Naive thymus-derived CD4-positive, alpha-beta T cell (primary cell): Measurements from ENCODE around the gene STOX1. TPM values are rescaled to one million over a fixed set of nuclear protein-coding genes. Genes with fewer than 3 reads are reported as not detected.
"Not testable (repeated sequence)": the region's sequence is repeated elsewhere in the genome, so short reads cannot be mapped to it uniquely, and the experiment has no call there.

Source experiments
- ATAC-seq: fragments of 150-1000 bp; cut with Tn5 transposase; 2 replicates; pipeline ENCODE4 v1.10.0; 2021; ENCODE audit warnings: mild to moderate bottlenecking, moderate library complexity
- CTCF ChIA-PET: fragments of 350-600 bp; sonication (Branson Sonifier 250); formaldehyde crosslinking; loops from one replicate; lab custom pipeline; 2021; ENCODE audit warnings: antibody characterized with exemption; lab: Charles Lee
- POLR2A ChIA-PET: fragments of 350-600 bp; sonication (Branson Sonifier 250); formaldehyde crosslinking; loops from one replicate; lab custom pipeline; 2021; ENCODE audit warnings: antibody characterized with exemption, inconsistent platforms; lab: Charles Lee
- DNase-seq, 9 donors: peaks; one replicate each; pipeline versions ENCODE4 v3.0.0 to v3.0.0-alpha.2; 2020 to 2022; ENCODE audit warnings: mixed read lengths in 1 of 9
- H3K27ac ChIP-seq: one replicate; pipeline ENCODE4 v1.7.0; 2013; ENCODE audit warnings: mild to moderate bottlenecking, low read depth, low read length, moderate library complexity
- H3K27me3 ChIP-seq, 2 donors: one replicate each; pipeline ENCODE4 v1.7.0; 2013; ENCODE audit warnings: low read length in 2 of 2, mild to moderate bottlenecking in 2 of 2, moderate library complexity in 2 of 2; ENCODE audit not compliant: control insufficient read depth in 2 of 2, insufficient read depth in 2 of 2
- H3K36me3 ChIP-seq, 3 experiments: 1 replicate in 2 of 3; 2 replicates in 1 of 3; pipeline ENCODE4 v1.7.0; 2013; ENCODE audit warnings: low read length in 3 of 3, mild to moderate bottlenecking in 3 of 3, moderate library complexity in 1 of 3; ENCODE audit not compliant: insufficient read depth in 3 of 3, control insufficient read depth in 2 of 3
- H3K4me1 ChIP-seq, 2 donors: one replicate each; pipeline ENCODE4 v1.7.0; 2013; ENCODE audit warnings: low read length in 2 of 2, mild to moderate bottlenecking in 2 of 2, moderate library complexity in 1 of 2; ENCODE audit not compliant: control insufficient read depth in 2 of 2, insufficient read depth in 2 of 2
- H3K4me3 ChIP-seq: 2 replicates; pipeline ENCODE4 v1.7.0; 2013; ENCODE audit warnings: mild to moderate bottlenecking, low read length
- H3K9me3 ChIP-seq, 3 experiments: 1 replicate in 2 of 3; 2 replicates in 1 of 3; pipeline ENCODE4 v1.7.0; 2013; ENCODE audit warnings: low read length in 3 of 3; ENCODE audit not compliant: control insufficient read depth in 2 of 3
- H3K27ac Mint-ChIP-seq, 9 donors: one replicate each; pipeline ENCODE4 v1.8.0; 2020 to 2022; ENCODE audit warnings: mixed read lengths in 9 of 9, mild to moderate bottlenecking in 8 of 9, moderate library complexity in 5 of 9, inconsistent platforms in 2 of 9
- H3K27me3 Mint-ChIP-seq, 5 donors: one replicate each; pipeline ENCODE4 v1.8.0; 2021 to 2022; ENCODE audit warnings: mixed read lengths in 5 of 5, mild to moderate bottlenecking in 1 of 5
- H3K36me3 Mint-ChIP-seq, 5 donors: one replicate each; pipeline ENCODE4 v1.8.0; 2020 to 2022; ENCODE audit warnings: mixed read lengths in 5 of 5, mild to moderate bottlenecking in 3 of 5, inconsistent platforms in 1 of 5
- H3K4me1 Mint-ChIP-seq, 7 donors: one replicate each; pipeline ENCODE4 v1.8.0; 2020 to 2022; ENCODE audit warnings: mixed read lengths in 7 of 7, mild to moderate bottlenecking in 3 of 7, inconsistent platforms in 1 of 7
- H3K4me3 Mint-ChIP-seq, 10 donors: one replicate each; pipeline ENCODE4 v1.8.0; 2020 to 2022; ENCODE audit warnings: mild to moderate bottlenecking in 10 of 10, mixed read lengths in 10 of 10, moderate library complexity in 6 of 10, inconsistent platforms in 2 of 10
- H3K9me3 Mint-ChIP-seq, 11 donors: one replicate each; pipeline ENCODE4 v1.8.0; 2020 to 2022; ENCODE audit warnings: mixed read lengths in 11 of 11, mild to moderate bottlenecking in 4 of 11, inconsistent platforms in 1 of 11, moderate library complexity in 1 of 11
- intact Hi-C, 2 donors: fragments of 100-400 bp; cut with micrococcal nuclease; formaldehyde crosslinking; loops; one replicate each; pipeline ENCODE4 v1.15.1; 2023
- polyA plus RNA-seq, 2 donors: library from polyadenylated mRNA; unstranded; fragments of 300-500 nt; fragmentation: Illumina TruSeq; gene quantifications; one replicate each; pipeline ENCODE4 v1.2.3, GENCODE V29; 2021
- total RNA-seq, 6 experiments: library from RNA in 5 of 6; stranded (reverse) in 5 of 6; gene quantifications; 1 replicate in 5 of 6; 2 replicates in 1 of 6; pipeline ENCODE4 v1.2.3 and lab custom pipeline; 2021 to 2026

Gene STOX1
- total and polyA plus RNA-seq, 7 experiments from 2014 or later, result 0.29 to 1.4 (median 0.79) TPM

DNA sequence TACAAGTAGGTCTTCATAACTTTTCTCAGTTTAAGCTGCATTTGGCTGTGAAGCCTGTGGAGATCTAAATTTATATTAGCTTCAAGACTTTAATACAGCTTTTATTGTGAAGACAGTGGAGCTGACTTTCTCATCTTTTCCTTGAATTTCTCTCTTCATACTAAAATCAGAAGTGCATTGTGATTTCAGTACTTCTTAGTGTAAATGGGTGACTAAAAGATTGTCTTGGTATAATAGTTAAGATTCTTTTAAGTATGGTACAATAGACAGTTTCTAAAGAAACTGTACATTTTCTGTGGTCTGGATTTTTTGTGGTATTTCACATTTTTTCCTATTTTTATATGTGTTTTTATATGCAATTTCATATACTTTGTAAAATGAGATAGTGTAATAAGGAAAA, 107.7 kb downstream of the STOX1 start:
- ATAC-seq, result no peak
- Mint-ChIP-seq H3K4me1 (peaks cover 4 to 16% (median 7%) of the 10 kb centered on the region in 7 donors), H3K27me3 (no peaks in the 10 kb centered on the region), H3K27ac (peak overlapping the region in 1 of 9 donors; percentile 32), H3K36me3 (peaks cover 3 to 39% (median 26%) of the 10 kb centered on the region in 5 donors), H3K4me3 (no peak overlapping the region), H3K9me3 (no peaks in the 10 kb centered on the region)
- H3K27ac ChIP-seq, result no peak overlapping the region
- CTCF ChIA-PET, result no interaction called here
- H3K4me3 ChIP-seq, result no peak overlapping the region
- intact Hi-C loops, result no loop called here
- no peak for DNase-seq
- POLR2A ChIA-PET, result no interaction called here
- no peaks in the 10 kb centered on the region for H3K4me1 ChIP-seq
- H3K27me3 ChIP-seq, result no peaks in the 10 kb centered on the region
- H3K36me3 ChIP-seq, result peaks cover 4 to 52% (median 5%) of the 10 kb centered on the region in 3 experiments
- no peaks in the 10 kb centered on the region for H3K9me3 ChIP-seq

DNA sequence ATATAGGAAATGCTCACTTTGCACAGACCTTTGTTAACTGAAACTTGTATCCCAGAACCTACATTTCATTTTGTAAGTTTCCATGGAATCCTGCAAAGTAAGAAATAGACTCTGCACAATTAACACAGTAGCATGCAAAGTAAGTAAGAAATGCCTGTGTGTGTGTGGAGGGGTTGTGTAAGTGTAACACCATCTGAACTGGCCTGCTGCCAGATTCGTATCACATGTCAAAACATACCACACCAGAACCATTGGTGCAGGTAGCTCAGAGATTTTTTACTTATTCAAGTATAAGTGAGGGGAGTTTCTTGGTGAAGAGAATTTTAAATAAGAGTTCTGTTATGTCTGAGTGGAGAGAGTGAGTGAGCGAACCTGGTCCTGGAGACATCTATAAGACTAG, 110.8 kb downstream of the STOX1 start:
- peaks cover 3 to 28% (median 17%) of the 10 kb centered on the region in 5 donors for H3K36me3 Mint-ChIP-seq
- ATAC-seq (no peak), DNase-seq (no peak)
- Histone ChIP-seq H3K27ac (no peak overlapping the region), H3K4me1 (no peaks in the 10 kb centered on the region), H3K36me3 (peaks cover 4 to 45% (median 10%) of the 10 kb centered on the region in 3 experiments), H3K4me3 (no peak overlapping the region), H3K9me3 (no peaks in the 10 kb centered on the region), H3K27me3 (no peaks in the 10 kb centered on the region)
- peaks cover 0 to 9% (median 5%) of the 10 kb centered on the region in 7 donors for H3K4me1 Mint-ChIP-seq
- POLR2A ChIA-PET, result interaction anchor here (0.7 kb wide), 1 partner anchor 220 kb away, joined by 3 read pairs; no protein-coding TSS in a partner anchor
- peak overlapping the region in 2 of 9 donors; percentile 40 to 64 for H3K27ac Mint-ChIP-seq
- no peaks in the 10 kb centered on the region for H3K9me3 Mint-ChIP-seq
- CTCF ChIA-PET, result no interaction called here
- intact Hi-C loops, result no loop called here
- H3K27me3 Mint-ChIP-seq, result no peaks in the 10 kb centered on the region
- no peak overlapping the region for H3K4me3 Mint-ChIP-seq

- no peak for ATAC-seq
- peaks cover 4 to 52% (median 10%) of the 10 kb centered on the region in 3 experiments for H3K36me3 ChIP-seq
- CTCF ChIA-PET, result no interaction called here
Observed at GRCh38 chr10:68938884-68939283, 111.6 kb downstream of the STOX1 start.

DNA sequence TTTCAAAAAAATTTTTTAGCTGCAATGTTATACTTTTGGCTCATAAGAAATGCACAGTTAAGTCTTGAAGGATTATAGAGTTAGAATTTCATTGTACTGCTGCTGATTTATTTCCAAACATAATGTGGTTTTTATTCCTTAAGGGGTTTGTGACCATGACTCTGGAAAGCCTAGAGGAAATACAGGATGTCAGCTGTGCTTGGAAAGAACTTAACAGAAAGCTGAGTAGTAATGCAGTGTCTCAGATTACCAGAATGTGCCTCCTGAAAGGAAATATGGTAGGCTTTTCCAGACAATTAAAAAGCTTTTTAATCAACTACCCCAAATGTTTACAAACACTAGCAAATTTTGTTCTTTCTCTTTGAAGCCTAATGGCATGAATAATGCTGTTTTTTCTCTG, 113.6 kb downstream of the STOX1 start:
- H3K4me3 Mint-ChIP-seq, H3K27me3 ChIP-seq, DNase-seq, H3K9me3 ChIP-seq, H3K4me1 Mint-ChIP-seq, CTCF ChIA-PET, ATAC-seq, H3K4me3 ChIP-seq, H3K27ac ChIP-seq, POLR2A ChIA-PET, H3K9me3 Mint-ChIP-seq, H3K4me1 ChIP-seq, H3K27me3 Mint-ChIP-seq, intact Hi-C loops: not testable (repeated sequence)
- Mint-ChIP-seq H3K27ac (peak overlapping the region in 1 of 9 donors; percentile 71), H3K36me3 (peaks cover 3 to 28% (median 17%) of the 10 kb centered on the region in 5 donors)
- peaks cover 4 to 54% (median 10%) of the 10 kb centered on the region in 3 experiments for H3K36me3 ChIP-seq

More at GRCh38 chr10:68938884-68939283, 111.6 kb downstream of the STOX1 start:
- intact Hi-C loops, result no loop called here
- peaks cover 3 to 28% (median 17%) of the 10 kb centered on the region in 5 donors for H3K36me3 Mint-ChIP-seq
- no peaks in the 10 kb centered on the region for H3K9me3 ChIP-seq
- no peaks in the 10 kb centered on the region for H3K27me3 ChIP-seq
- no peak for DNase-seq
- H3K4me1 ChIP-seq, result no peaks in the 10 kb centered on the region
- H3K27ac ChIP-seq, result no peak overlapping the region
- no peak overlapping the region for H3K4me3 Mint-ChIP-seq
- H3K4me3 ChIP-seq, result no peak overlapping the region
- POLR2A ChIA-PET, result no interaction called here
- no peaks in the 10 kb centered on the region for H3K27me3 Mint-ChIP-seq
- H3K27ac Mint-ChIP-seq, result peak overlapping the region in 2 of 9 donors; percentile 40 to 64
- H3K9me3 Mint-ChIP-seq, result no peaks in the 10 kb centered on the region
- peaks cover 0 to 9% (median 5%) of the 10 kb centered on the region in 7 donors for H3K4me1 Mint-ChIP-seq

Other genes with a start within 250 kb of the STOX1 start
- 10 to 100 TPM; 64.4 to 89.5 (median 88.2) TPM for gene CCAR1, start 106.3 kb upstream of the STOX1 start, total RNA-seq
- 10 to 100 TPM; 31.7 to 51.7 TPM for gene CCAR1, start 106.3 kb upstream of the STOX1 start, polyA plus RNA-seq
- 10 to 100 TPM; 28.3 to 49.3 (median 47.5) TPM for gene DDX50, start 73.8 kb downstream of the STOX1 start, total RNA-seq
- gene DDX50, start 73.8 kb downstream of the STOX1 start, polyA plus RNA-seq, result 10 to 100 TPM; 38.6 to 41.6 TPM
- 100 to 1,000 TPM in 1 of 5 experiments, 10 to 100 TPM in 4; 43.5 to 101 (median 86.7) TPM for gene DDX21, start 128.6 kb downstream of the STOX1 start, total RNA-seq
- gene DDX21, start 128.6 kb downstream of the STOX1 start, polyA plus RNA-seq, result 10 to 100 TPM; 15.0 to 15.4 TPM
- gene KIFBP, start 161.3 kb downstream of the STOX1 start, total RNA-seq, result 10 to 100 TPM in 3 of 5 experiments, 1 to 10 TPM in 2; 4.5 to 18.1 (median 14.0) TPM
- 1 to 10 TPM; 4.9 TPM for gene KIFBP, start 161.3 kb downstream of the STOX1 start, polyA plus RNA-seq